DOHH2 (cell line): Measurements from ENCODE around the gene RNF130.

ENCODE experiments used
- H3F3A ChIP-seq: fragments of 200-600 bp; sonication (generic), shearing (Covaris generic); 2 replicates; pipeline ENCODE4 v1.6.0; 2016; ENCODE audit warnings: antibody characterized with exemption, mild to moderate bottlenecking; ENCODE audit not compliant: control insufficient read depth, insufficient read depth
- H3K27ac ChIP-seq: fragments of 200-600 bp; sonication (generic); 2 replicates; pipeline ENCODE4 v1.5.1; 2014; ENCODE audit warnings: low read depth, mild to moderate bottlenecking, low read length, moderate library complexity
- H3K27me3 ChIP-seq: fragments of 200-600 bp; sonication (generic); 2 replicates; pipeline ENCODE4 v1.6.1; 2014; ENCODE audit warnings: mild to moderate bottlenecking, low read length, mixed read lengths; ENCODE audit not compliant: control insufficient read depth
- H3K36me3 ChIP-seq: fragments of 200-600 bp; sonication (generic); 2 replicates; pipeline ENCODE4 v1.6.1; 2014; ENCODE audit warnings: mild to moderate bottlenecking, low read length, moderate library complexity, mixed read lengths; ENCODE audit not compliant: control insufficient read depth
- H3K4me1 ChIP-seq: fragments of 200-600 bp; sonication (generic); 2 replicates; pipeline ENCODE4 v1.6.1; 2014; ENCODE audit warnings: mild to moderate bottlenecking, low read length, mixed read lengths; ENCODE audit not compliant: control insufficient read depth
- H3K4me2 ChIP-seq: fragments of 200-600 bp; sonication (generic); 2 replicates; pipeline ENCODE4 v1.6.0; 2014; ENCODE audit warnings: mild to moderate bottlenecking, low read length, moderate library complexity
- H3K4me3 ChIP-seq: fragments of 200-600 bp; sonication (generic); 2 replicates; pipeline ENCODE4 v1.5.1; 2014; ENCODE audit warnings: mild to moderate bottlenecking, low read length, mixed read lengths
- H3K79me2 ChIP-seq: fragments of 200-600 bp; sonication (generic); 2 replicates; pipeline ENCODE4 v1.6.1; 2014; ENCODE audit warnings: mild to moderate bottlenecking, low read length, mixed read lengths; ENCODE audit not compliant: control insufficient read depth
- H3K9me2 ChIP-seq: fragments of 200-600 bp; sonication (generic); replicated peaks from 2 replicates; pipeline ENCODE4 v1.6.1; 2014; ENCODE audit warnings: mild to moderate bottlenecking, low read length, mixed read lengths; ENCODE audit not compliant: control insufficient read depth
- H3K9me3 ChIP-seq: fragments of 200-600 bp; sonication (generic); 2 replicates; pipeline ENCODE4 v1.6.1; 2014; ENCODE audit warnings: antibody characterized with exemption, low read length, mixed read lengths; ENCODE audit not compliant: control insufficient read depth, insufficient read depth
- H4K20me1 ChIP-seq: fragments of 200-600 bp; sonication (generic); 2 replicates; pipeline ENCODE4 v1.6.0; 2014; ENCODE audit warnings: low read depth, mild to moderate bottlenecking, antibody characterized with exemption, low read length, moderate library complexity; ENCODE audit not compliant: control insufficient read depth, insufficient read depth
- CTCF ChIP-seq: fragments of 200-600 bp; sonication (generic); IDR thresholded peaks from one replicate; pipeline ENCODE4 v1.5.1; 2014; ENCODE audit warnings: antibody characterized with exemption, mild to moderate bottlenecking, low read depth, low read length; ENCODE audit not compliant: poor library complexity, severe bottlenecking
- EZH2phosphoT487 ChIP-seq: fragments of 200-600 bp; sonication (generic); IDR thresholded peaks from 2 replicates; pipeline ENCODE4 v1.6.1; 2017; ENCODE audit warnings: borderline replicate concordance, mild to moderate bottlenecking, antibody characterized with exemption, low read length, moderate library complexity, mixed read lengths

Gene RNF130

GRCh38 chr5:180116077-180116999, 44.8 kb upstream of the RNF130 start:
- Histone ChIP-seq H3K79me2 (no peaks in the 10 kb centered on the region), H3K4me1 (no peaks in the 10 kb centered on the region), H3K27ac (no peak overlapping the region), H3K36me3 (no peaks in the 10 kb centered on the region), H3K4me2 (no peak overlapping the region), H3F3A (no peaks in the 10 kb centered on the region), H4K20me1 (no peaks in the 10 kb centered on the region), H3K4me3 (no peak overlapping the region), H3K27me3 (no peaks in the 10 kb centered on the region), H3K9me2 (no peaks in the 10 kb centered on the region), H3K9me3 (no peaks in the 10 kb centered on the region)
- TF ChIP-seq EZH2phosphoT487 (no peak), CTCF (no peak)

GRCh38 chr5:180115326-180116076, 43.9 kb upstream of the RNF130 start:
- Histone ChIP-seq H3K36me3 (no peaks in the 10 kb centered on the region), H3K9me3 (no peaks in the 10 kb centered on the region), H3K27me3 (no peaks in the 10 kb centered on the region), H3K4me2 (no peak overlapping the region), H3K4me3 (no peak overlapping the region), H3F3A (no peaks in the 10 kb centered on the region), H3K27ac (no peak overlapping the region), H4K20me1 (no peaks in the 10 kb centered on the region), H3K9me2 (no peaks in the 10 kb centered on the region), H3K79me2 (no peaks in the 10 kb centered on the region), H3K4me1 (no peaks in the 10 kb centered on the region)
- TF ChIP-seq EZH2phosphoT487 (no peak), CTCF (no peak)

- no peaks in the 10 kb centered on the region for H3K27me3 ChIP-seq
- H3K9me2 ChIP-seq: no peaks in the 10 kb centered on the region
- H3K4me1 ChIP-seq: no peaks in the 10 kb centered on the region
- no peaks in the 10 kb centered on the region for H3K9me3 ChIP-seq
- TF ChIP-seq CTCF: no peak
- H3K79me2 ChIP-seq: no peaks in the 10 kb centered on the region
- H4K20me1 ChIP-seq: no peaks in the 10 kb centered on the region
- H3K27ac ChIP-seq: no peak overlapping the region
- no peak overlapping the region for H3K4me2 ChIP-seq
- no peaks in the 10 kb centered on the region for H3K36me3 ChIP-seq
- H3F3A ChIP-seq: no peaks in the 10 kb centered on the region
- no peak overlapping the region for H3K4me3 ChIP-seq
Observed at GRCh38 chr5:180114304-180115003, 42.9 kb upstream of the RNF130 start.
